KOPT-K1 (cell line): Measurements from ENCODE around the gene COQ3.

Experiments
- H3K27ac ChIP-seq: fragments of 200-600 bp; sonication (generic); 2 replicates; pipeline ENCODE4 v1.5.1; 2016; ENCODE audit warnings: antibody characterized with exemption, mild to moderate bottlenecking, low read depth, low read length; ENCODE audit not compliant: poor library complexity, severe bottlenecking
- H3K36me3 ChIP-seq: fragments of 200-600 bp; sonication (generic); 2 replicates; pipeline ENCODE4 v1.5.1; 2017; ENCODE audit warnings: antibody characterized with exemption, mild to moderate bottlenecking, low read length, moderate library complexity; ENCODE audit not compliant: insufficient read depth
- H3K9me3 ChIP-seq: fragments of 200-600 bp; sonication (generic); 2 replicates; pipeline ENCODE4 v1.5.1; 2017; ENCODE audit warnings: antibody characterized with exemption, low read length, mild to moderate bottlenecking; ENCODE audit not compliant: insufficient read depth, poor library complexity, severe bottlenecking

The COQ3 gene

GRCh38 chr6:99393698-99394531, at the start of gene COQ3:
Gene COQ3 (minus strand): TSS chr6:99394195. CDS start chr6:99394179, 16 bp downstream.
- Histone ChIP-seq H3K9me3 (no peaks in the 10 kb centered on the region), H3K36me3 (peaks cover 27% of the 10 kb centered on the region), H3K27ac (peak within 1 kb of the TSS; percentile 72)

- Histone ChIP-seq H3K36me3 (peaks cover 53% of the 10 kb centered on the region), H3K27ac (no peak overlapping the region), H3K9me3 (no peaks in the 10 kb centered on the region)
Measured at GRCh38 chr6:99434702-99435530, 40.9 kb upstream of the COQ3 start.

- Histone ChIP-seq H3K36me3 (peaks cover 58% of the 10 kb centered on the region), H3K9me3 (no peaks in the 10 kb centered on the region), H3K27ac (no peak overlapping the region)
Measured at GRCh38 chr6:99432877-99433276, 38.9 kb upstream of the COQ3 start.

- Histone ChIP-seq H3K27ac (no peak overlapping the region), H3K36me3 (peaks cover 55% of the 10 kb centered on the region), H3K9me3 (no peaks in the 10 kb centered on the region)
Measured at GRCh38 chr6:99431901-99432300, 37.9 kb upstream of the COQ3 start.

- no peak overlapping the region for H3K27ac ChIP-seq
- no peaks in the 10 kb centered on the region for H3K9me3 ChIP-seq
- H3K36me3 ChIP-seq = peaks cover 56% of the 10 kb centered on the region
Measured at GRCh38 chr6:99427988-99428387, 34.0 kb upstream of the COQ3 start.

GRCh38 chr6:99426451-99426757, 32.4 kb upstream of the COQ3 start:
- peaks cover 56% of the 10 kb centered on the region for H3K36me3 ChIP-seq
- peak overlapping the region; percentile 97 for H3K27ac ChIP-seq

GRCh38 chr6:99425647-99426450, 31.9 kb upstream of the COQ3 start:
- Histone ChIP-seq H3K27ac (peak overlapping the region; percentile 97), H3K9me3 (no peaks in the 10 kb centered on the region), H3K36me3 (peaks cover 56% of the 10 kb centered on the region)

More at GRCh38 chr6:99426451-99426757, 32.4 kb upstream of the COQ3 start:
- H3K9me3 ChIP-seq = no peaks in the 10 kb centered on the region

GRCh38 chr6:99424761-99425646, 31.0 kb upstream of the COQ3 start, which contains the start of gene PNISR:
Gene PNISR (minus strand): TSS chr6:99425308. CDS start chr6:99414659, 10,649 bp downstream.
- no peaks in the 10 kb centered on the region for H3K9me3 ChIP-seq
- H3K36me3 ChIP-seq = peaks cover 48% of the 10 kb centered on the region
- H3K27ac ChIP-seq = peak within 1 kb of the TSS; percentile 97

- Histone ChIP-seq H3K27ac (no peak overlapping the region), H3K36me3 (peaks cover 48% of the 10 kb centered on the region), H3K9me3 (no peaks in the 10 kb centered on the region)
Measured at GRCh38 chr6:99424022-99424421, 30.0 kb upstream of the COQ3 start.

- Histone ChIP-seq H3K9me3 (no peaks in the 10 kb centered on the region), H3K36me3 (peaks cover 48% of the 10 kb centered on the region), H3K27ac (no peak overlapping the region)
Measured at GRCh38 chr6:99422912-99423311, 28.9 kb upstream of the COQ3 start.

GRCh38 chr6:99416892-99417767, 23.1 kb upstream of the COQ3 start:
- Histone ChIP-seq H3K36me3 (peaks cover 68% of the 10 kb centered on the region), H3K9me3 (no peaks in the 10 kb centered on the region), H3K27ac (no peak overlapping the region)

- no peaks in the 10 kb centered on the region for H3K9me3 ChIP-seq
- peaks cover 68% of the 10 kb centered on the region for H3K36me3 ChIP-seq
- no peak overlapping the region for H3K27ac ChIP-seq
Measured at GRCh38 chr6:99416226-99416625, 22.2 kb upstream of the COQ3 start.

GRCh38 chr6:99415446-99415845, 21.5 kb upstream of the COQ3 start:
- no peak overlapping the region for H3K27ac ChIP-seq
- H3K36me3 ChIP-seq = peaks cover 73% of the 10 kb centered on the region
- no peaks in the 10 kb centered on the region for H3K9me3 ChIP-seq
